GM21576 (cell line): ENCODE data around the gene SLC39A7.

ENCODE experiments used
- ATAC-seq: cut with Tn5 transposase; IDR thresholded peaks from one replicate; pipeline ENCODE4 v1.9.1; 2021; ENCODE audit warnings: mild to moderate bottlenecking, moderate library complexity; ENCODE audit not compliant: unreplicated experiment

SLC39A7 gene

DNA sequence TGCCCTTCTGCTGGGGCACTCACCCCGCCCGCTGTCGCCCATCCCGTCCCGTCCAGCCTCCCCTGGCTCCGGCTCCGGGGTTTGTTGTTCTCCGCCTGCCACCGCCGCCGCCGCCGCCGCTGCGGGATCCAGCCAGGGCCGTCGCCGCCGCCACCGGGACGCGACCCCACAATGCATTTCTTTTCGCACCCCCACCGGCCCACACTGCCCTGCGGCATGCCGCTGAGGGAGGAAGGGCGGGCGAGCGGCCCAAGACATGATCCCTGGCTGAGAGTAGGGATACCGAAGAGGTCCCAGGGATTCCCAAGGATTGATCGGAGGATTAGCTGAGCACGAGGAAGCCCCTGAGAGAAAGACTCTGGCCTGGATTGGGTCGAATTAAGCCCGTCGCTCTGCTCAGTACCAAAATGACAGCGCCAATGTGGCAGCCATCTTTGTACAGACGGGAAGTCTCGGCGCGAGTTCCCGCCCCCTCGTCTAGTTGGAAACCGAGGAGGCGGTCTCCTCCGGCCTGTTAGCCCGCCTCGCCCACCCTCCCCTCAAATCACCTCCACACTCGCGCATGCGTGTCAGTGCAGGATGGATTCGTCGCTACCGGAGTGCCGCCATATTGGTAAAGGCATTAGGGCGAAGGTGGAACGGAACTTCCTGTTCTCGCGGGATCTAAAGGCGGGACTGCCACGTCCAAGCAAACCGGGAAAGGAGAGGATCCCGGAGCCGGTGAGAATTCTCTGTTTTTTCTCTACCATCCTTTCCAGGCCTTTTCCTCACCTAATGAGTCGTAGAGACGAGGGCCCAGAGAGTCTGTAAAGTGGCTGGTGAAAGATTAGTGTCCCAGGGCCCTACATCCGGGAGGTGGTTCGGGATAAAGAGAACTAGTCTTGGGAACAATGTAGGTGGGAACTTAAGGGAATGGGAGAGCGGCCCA lies at the start of gene SLC39A7, which contains the start of gene RXRB:
TSS of gene SLC39A7 (plus strand) at position 649 of the 928 bp plus-strand sequence. CDS start 379 bp downstream, outside the sequence.
TSS of gene RXRB (minus strand) at position 447 of the 928 bp plus-strand sequence. CDS start at position 258, 189 bp downstream.
- ATAC-seq = peak; percentile 42

DNA sequence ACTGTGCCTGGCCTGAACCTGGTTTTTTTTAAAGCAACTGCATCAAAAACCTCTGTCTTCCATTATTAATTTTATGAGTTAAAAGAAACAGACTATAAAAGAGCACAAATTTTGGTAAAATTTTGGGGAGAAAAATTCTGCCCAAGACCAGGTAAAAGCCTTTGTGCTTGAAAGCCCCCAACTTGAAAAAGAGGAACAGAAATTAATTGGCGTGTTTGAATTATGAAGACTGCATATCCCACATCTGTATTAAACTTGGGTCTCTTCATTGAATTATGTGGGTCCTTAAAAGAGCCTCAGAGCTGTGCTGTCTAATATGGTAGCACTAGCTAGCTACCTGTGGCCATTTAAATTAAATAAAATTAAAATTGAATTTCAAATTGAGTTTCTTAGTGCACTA lies 49.6 kb upstream of the SLC39A7 start:
- no peak for ATAC-seq

GRCh38 chr6:33154349-33154748 lies 46.3 kb upstream of the SLC39A7 start:
- ATAC-seq = no peak

DNA sequence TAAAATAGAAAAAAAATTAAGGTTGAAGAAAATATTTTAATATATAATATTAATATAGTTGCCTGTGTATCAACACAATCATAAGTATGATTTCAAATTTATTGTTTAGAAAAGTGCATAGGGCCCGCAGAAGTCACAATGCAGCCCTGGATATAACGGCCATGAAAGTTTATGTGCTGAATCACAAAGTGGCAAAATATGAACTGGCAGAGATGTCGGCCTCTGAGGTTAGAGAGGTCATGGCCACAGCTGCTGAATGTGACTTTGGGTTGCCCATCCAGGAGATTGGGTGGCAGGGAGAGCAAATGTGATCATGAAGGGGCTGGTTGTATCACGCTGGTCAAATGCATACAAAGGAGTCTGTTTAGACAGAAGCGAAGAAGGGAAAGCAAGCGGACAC lies 44.1 kb upstream of the SLC39A7 start:
- no peak for ATAC-seq

- no peak for ATAC-seq
These were observed 43.7 kb upstream of the SLC39A7 start for GRCh38 chr6:33156964-33157363.

DNA sequence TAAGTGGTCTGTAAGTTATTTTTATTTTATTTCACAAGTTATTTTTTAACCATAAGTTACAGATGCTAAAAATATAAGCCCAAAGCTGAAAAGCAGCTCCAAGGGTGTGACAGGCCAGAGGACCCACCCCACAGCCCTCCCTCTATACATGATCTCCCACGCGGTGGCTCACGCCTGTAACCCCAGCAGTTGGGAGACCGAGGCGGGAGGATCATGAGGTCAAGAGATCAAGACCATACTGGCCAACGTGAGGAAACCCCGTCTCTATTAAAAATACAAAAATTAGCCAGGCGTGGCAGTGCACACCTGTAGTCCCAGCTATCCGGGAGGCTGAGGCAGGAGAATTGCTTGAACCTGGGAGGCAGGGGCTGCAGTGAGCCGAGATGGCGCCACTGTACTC lies 40.6 kb upstream of the SLC39A7 start:
- no peak for ATAC-seq

- no peak for ATAC-seq
These were observed 39.8 kb upstream of the SLC39A7 start for GRCh38 chr6:33160728-33161344.

GRCh38 chr6:33161354-33162331 lies 39.0 kb upstream of the SLC39A7 start:
- ATAC-seq = peak; percentile 62

DNA sequence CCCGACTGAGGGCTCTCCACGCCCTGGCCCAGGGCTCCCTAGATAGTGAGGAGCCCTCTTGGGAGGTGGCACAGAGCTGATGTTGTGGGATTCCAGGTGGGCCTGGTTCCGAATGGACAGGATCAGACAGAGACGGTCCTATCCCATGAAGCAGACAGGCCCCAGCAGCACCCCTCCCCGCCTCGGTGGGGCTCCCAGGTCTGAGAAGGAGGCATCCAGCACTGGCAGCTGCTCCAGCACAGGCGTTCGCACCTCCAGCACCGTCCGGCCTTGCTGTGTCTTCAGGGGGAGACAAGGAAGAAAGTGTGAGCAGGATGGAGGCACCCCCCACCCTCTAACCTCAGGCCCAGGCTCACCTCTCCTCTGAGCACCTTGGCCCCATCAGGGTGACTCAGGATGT lies 37.1 kb upstream of the SLC39A7 start:
- ATAC-seq = no peak

- no peak for ATAC-seq
These were observed 36.5 kb upstream of the SLC39A7 start for GRCh38 chr6:33164176-33164575.

DNA sequence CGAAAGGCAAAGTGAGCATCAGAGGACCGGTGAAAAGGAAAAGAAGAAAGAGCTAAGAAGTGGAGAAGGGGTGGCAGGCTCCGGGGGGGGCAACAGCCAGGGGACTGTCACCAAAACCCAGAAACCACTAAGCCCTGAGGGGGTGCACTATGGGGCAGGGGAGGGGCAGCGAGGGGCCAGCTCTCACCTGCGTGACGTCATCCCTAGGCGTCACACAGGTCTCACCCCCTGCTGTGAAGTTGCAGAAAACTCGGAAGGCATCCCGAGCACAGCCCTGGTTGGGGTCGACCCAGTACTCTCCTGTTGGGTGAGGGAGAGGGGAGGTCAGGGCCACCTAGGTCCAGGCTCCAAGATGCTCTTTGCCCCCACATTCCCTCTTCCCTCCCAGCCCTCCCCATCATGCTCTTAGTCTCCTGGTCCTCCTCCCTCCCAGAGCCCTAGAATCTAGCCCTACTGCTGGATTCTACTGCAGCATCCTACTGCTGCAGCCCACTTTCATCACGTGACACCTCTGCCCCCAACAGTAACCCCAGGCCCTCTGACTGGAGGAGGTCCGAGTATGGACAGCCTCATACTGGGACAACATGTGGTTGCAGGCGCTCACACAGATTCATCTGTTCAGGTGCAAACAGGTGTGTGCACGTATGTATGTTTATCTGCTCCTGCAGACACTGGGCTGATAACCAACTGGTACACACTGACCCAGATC lies 35.8 kb upstream of the SLC39A7 start:
- ATAC-seq = no peak

- no peak for ATAC-seq
These were observed 34.9 kb upstream of the SLC39A7 start for GRCh38 chr6:33165581-33166258.

DNA sequence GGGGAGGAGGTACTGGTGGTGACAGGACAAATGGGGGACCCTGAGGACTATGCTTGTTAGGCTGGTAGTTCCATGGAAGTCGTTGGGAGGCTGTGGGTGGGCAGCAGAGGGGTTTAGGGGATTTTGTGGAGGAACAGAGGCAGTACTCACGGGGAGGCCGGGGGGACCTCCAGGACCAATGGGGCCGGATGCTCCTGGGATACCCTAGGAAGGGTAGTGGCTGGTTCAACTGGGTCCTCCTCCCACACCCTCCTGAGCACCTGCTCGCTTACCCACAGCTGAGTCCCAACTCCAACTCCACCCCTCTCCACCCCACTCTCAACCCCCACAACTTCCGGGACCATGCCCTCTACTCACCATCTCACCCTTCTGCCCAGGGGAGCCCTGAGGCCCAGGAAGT lies 34.3 kb upstream of the SLC39A7 start:
- no peak for ATAC-seq

GRCh38 chr6:33166811-33167210 lies 33.9 kb upstream of the SLC39A7 start:
- ATAC-seq = no peak

DNA sequence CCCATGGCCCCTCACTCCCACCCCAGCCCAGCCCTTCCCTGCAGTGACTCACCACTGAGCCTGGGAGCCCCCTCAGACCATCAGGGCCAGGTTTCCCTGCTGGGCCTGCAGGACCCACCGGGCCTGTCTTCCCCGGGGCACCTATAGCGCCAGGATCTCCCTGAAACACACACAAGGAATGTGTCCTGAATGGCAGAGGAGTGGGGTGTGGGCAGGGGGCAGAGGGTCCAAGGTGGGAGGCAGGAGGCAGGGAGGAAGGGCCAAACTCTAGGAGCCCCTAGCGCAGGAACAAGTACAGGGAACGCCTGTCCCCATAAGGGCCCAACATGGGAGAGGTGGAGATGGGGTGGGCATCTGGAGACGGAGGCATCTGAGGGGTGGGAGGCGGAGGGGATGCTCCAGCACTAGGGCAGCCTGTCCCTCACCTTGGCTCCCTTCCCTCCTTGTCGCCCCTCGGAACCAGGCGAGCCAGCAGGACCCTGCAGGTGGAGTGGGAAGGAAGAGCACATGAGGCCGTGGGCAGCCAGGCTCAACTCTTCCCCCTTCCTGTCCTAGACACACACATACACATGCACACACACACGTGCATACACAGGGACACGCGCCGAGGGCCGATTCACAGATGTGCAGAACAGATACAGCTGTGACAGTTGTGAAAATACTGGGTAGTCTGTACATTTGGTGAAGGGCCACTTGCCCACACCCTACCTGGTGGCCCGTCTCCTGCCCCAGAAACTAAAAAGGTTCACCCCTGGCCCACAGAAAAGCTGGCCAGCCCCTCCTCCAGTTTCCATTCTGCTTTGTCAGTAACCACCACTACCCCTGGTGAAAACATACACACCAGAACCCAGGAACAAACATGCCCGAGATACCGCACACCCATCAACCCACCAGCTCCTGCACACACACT lies 33.0 kb upstream of the SLC39A7 start:
- no peak for ATAC-seq

- no peak for ATAC-seq
These were observed 32.4 kb upstream of the SLC39A7 start for GRCh38 chr6:33168284-33168601.

DNA sequence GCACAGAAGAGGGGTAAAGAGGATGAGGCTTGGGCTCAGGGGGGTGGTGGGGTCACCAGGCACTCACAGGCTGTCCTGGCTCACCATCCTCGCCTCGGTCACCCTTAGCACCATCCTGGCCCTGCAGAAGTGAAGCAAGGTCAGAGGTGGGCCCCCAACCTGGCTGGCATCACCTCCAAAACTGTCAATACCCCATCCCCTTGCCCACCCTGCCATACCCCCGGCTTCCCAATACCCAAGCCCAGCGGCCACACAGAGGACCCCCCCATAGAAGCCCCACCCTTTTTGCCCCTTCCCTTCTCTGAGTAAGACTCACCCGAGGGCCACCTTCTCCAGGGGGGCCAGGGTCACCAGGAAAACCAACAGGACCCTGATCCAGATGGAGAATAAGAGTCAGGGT lies 32.0 kb upstream of the SLC39A7 start:
- no peak for ATAC-seq

GRCh38 chr6:33169291-33170175 lies 31.1 kb upstream of the SLC39A7 start:
- ATAC-seq = no peak
